Pulmonary artery endothelial cell (primary cell): ENCODE data around the gene VPS29. TPM values are rescaled to one million over a fixed set of nuclear protein-coding genes. Genes with fewer than 3 reads are reported as not detected.

Experiments
- DNase-seq: peaks from one replicate; pipeline ENCODE4 v3.0.0-alpha.2; 2011; ENCODE audit warnings: low read depth, low spot score
- total RNA-seq: library from RNA; depleted of rRNA; stranded (reverse); fragments of >200 nt; gene quantifications from 2 replicates; pipeline ENCODE4 v1.2.3, GENCODE V29; 2014

Gene VPS29
- total RNA-seq, 1 donor from 2014 or later, result 70.8 TPM

DNA sequence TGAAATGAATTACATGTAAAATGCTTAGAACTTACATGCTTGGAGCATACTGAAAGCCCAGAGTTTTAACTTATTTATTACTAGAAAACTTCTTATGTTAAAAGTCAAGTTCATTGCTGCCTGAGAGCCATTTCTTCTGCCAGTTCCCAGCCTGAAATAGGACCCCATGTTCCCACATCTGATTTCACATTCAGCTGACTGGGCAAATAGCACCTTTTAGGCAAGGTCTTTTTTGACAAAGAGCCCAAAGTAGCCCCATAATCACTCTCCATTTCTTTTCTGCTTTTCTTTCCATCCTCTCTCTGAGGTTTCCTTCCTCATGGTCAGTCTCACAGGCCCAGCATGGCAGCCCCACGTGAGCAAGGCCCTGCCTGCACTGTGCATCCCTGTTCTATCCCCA, 50.6 kb downstream of the VPS29 start:
- no peak for DNase-seq

DNA sequence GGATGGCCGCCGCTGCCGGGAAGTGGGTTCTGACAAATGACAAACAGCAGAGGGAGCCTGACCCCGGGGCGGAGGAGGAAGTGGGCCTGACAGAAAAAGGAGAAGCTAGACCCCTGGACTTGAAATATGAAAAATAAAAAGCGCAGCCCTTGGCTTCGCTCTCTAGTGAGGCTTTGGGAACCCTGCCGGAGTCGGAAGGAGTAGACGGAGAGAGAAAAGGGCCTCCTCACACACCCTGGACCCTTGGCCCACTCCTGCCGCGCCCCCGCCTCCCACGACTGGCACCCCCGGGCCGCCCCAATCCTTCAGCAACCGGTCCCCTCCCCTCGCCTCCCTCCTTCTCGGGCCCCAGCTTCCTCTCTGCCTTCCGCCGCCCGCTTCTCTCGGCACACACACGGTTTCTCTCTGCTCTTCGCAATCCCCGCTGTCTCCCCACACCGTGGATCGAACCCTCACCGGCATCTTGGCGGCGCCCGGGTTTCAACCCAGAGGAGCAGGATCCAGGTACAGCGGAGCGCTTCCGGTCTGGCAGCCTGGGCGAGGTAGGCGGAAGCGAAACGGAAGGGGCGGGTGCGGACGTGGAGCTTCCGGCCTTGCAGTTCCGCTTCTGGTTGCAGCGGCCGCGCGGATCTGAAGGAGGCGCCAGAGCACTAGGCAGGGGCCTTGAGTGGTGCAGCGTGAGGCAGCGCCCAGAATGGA, 52.0 kb downstream of the VPS29 start, which contains the start of gene ARPC3:
Gene ARPC3 (minus strand): TSS at position 539 of the 699 bp plus-strand sequence. CDS start 77 bp downstream, at position 462.
- peak; percentile 87 for DNase-seq

DNA sequence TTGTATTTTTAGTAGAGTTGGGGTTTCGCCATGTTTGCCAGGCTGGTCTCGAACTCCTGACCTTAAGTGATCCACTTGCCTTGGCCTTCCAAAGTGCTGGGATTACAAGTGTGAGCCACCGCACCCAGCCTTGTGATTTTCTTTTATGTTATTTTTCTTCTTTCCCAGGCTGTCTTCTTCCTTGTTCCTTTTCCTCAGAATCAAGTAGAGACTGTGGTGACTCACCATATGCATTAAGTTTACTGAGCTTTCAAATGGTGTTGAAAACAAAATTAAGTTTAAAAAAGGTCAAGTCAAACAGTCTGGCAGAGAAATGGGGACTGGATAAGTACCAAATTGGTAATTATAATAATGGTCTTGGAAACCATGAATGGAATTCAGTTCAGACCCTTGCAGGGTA, 57.5 kb downstream of the VPS29 start:
- DNase-seq, result no peak

Other genes starting within 250 kb of the VPS29 start
- gene ATP2A2, start 220.9 kb downstream of the VPS29 start, total RNA-seq, result 117 and 158 TPM in 2 replicates
- gene ANAPC7, start 98.4 kb downstream of the VPS29 start, total RNA-seq, result 45.1 and 78.9 TPM in 2 replicates
- gene ARPC3, start 51.8 kb downstream of the VPS29 start, total RNA-seq, result 232 and 246 TPM in 2 replicates
- gene GPN3, start 33.9 kb downstream of the VPS29 start, total RNA-seq, result 19.7 and 37.7 TPM in 2 replicates
- 17.1 and 17.9 TPM in 2 replicates for gene FAM216A, start 33.3 kb downstream of the VPS29 start, total RNA-seq
- 0.25 and 0.40 TPM in 2 replicates for gene RAD9B, start 220 bp upstream of the VPS29 start, total RNA-seq
- gene PPTC7, start 81.2 kb upstream of the VPS29 start, total RNA-seq, result 13.1 and 13.3 TPM in 2 replicates
- 8.7 and 12.1 TPM in 2 replicates for gene TCTN1, start 112.0 kb upstream of the VPS29 start, total RNA-seq
- 2.2 and 4.6 TPM in 2 replicates for gene HVCN1, start 187.0 kb upstream of the VPS29 start, total RNA-seq
- gene PPP1CC, start 240.8 kb upstream of the VPS29 start, total RNA-seq, result 156 and 186 TPM in 2 replicates